ENCODE results near the gene FAF1. TPM values are rescaled to one million over a fixed set of nuclear protein-coding genes. Genes with fewer than 3 reads are reported as not detected.

The FAF1 gene
- total RNA-seq, 2 experiments from 2014 or later: 84.6 to 88.2 TPM

- no peak overlapping the region for H3K27ac Mint-ChIP-seq
- no peak for DNase-seq
- CTCF ChIA-PET: interaction anchor here (0.6 kb wide), 1 partner anchor 111 kb away, joined by 3 read pairs; no protein-coding TSS in a partner anchor
- H3K36me3 Mint-ChIP-seq (ENCODE audit: low read depth): peaks cover 45% of the 10 kb centered on the region
- peaks cover 8% of the 10 kb centered on the region for H3K4me1 Mint-ChIP-seq
- POLR2A ChIA-PET: interaction anchor here (0.6 kb wide), 1 partner anchor 538 kb away, joined by 5 read pairs; no protein-coding TSS in a partner anchor
- no peak overlapping the region for H3K4me3 Mint-ChIP-seq
- H3K27me3 Mint-ChIP-seq: no peaks in the 10 kb centered on the region
- H3K9me3 Mint-ChIP-seq: peaks cover 23% of the 10 kb centered on the region
These were observed 466.4 kb downstream of the FAF1 start for GRCh38 chr1:50493710-50494109.

- Mint-ChIP-seq H3K27ac (no peak overlapping the region), H3K4me3 (no peak overlapping the region), H3K27me3 (no peaks in the 10 kb centered on the region), H3K36me3 (ENCODE audit: low read depth) (peaks cover 40% of the 10 kb centered on the region), H3K9me3 (peaks cover 13% of the 10 kb centered on the region), H3K4me1 (peaks cover 8% of the 10 kb centered on the region)
- DNase-seq: no peak
- ChIA-PET POLR2A (no interaction called here), CTCF (no interaction called here)
These were observed 467.9 kb downstream of the FAF1 start for GRCh38 chr1:50492142-50492541.

- ChIA-PET POLR2A (no interaction called here), CTCF (interaction anchor here (0.6 to 1.4 kb wide), 2 partner anchors 16 to 223 kb away, joined by 3 read pairs; no protein-coding TSS in a partner anchor)
- H3K36me3 Mint-ChIP-seq (ENCODE audit: low read depth): peaks cover 37% of the 10 kb centered on the region
- H3K9me3 Mint-ChIP-seq: peaks cover 8% of the 10 kb centered on the region
- peaks cover 8% of the 10 kb centered on the region for H3K4me1 Mint-ChIP-seq
- no peak overlapping the region for H3K4me3 Mint-ChIP-seq
- DNase-seq: no peak
- H3K27ac Mint-ChIP-seq: no peak overlapping the region
- H3K27me3 Mint-ChIP-seq: no peaks in the 10 kb centered on the region
These were observed 468.9 kb downstream of the FAF1 start for GRCh38 chr1:50491142-50491541.

- peaks cover 8% of the 10 kb centered on the region for H3K9me3 Mint-ChIP-seq
- peaks cover 8% of the 10 kb centered on the region for H3K4me1 Mint-ChIP-seq
- no peak overlapping the region for H3K4me3 Mint-ChIP-seq
- H3K27me3 Mint-ChIP-seq: no peaks in the 10 kb centered on the region
- H3K27ac Mint-ChIP-seq: no peak overlapping the region
- POLR2A ChIA-PET: no interaction called here
- CTCF ChIA-PET: interaction anchor here (1.4 kb wide), 1 partner anchor 16 kb away, joined by 3 read pairs; no protein-coding TSS in a partner anchor
- H3K36me3 Mint-ChIP-seq (ENCODE audit: low read depth): peaks cover 37% of the 10 kb centered on the region
- no peak for DNase-seq
These were observed 469.4 kb downstream of the FAF1 start for GRCh38 chr1:50490640-50491039.

- Mint-ChIP-seq H3K36me3 (ENCODE audit: low read depth) (peaks cover 38% of the 10 kb centered on the region), H3K4me3 (no peak overlapping the region), H3K9me3 (peaks cover 8% of the 10 kb centered on the region), H3K27ac (no peak overlapping the region), H3K4me1 (peaks cover 8% of the 10 kb centered on the region), H3K27me3 (no peaks in the 10 kb centered on the region)
- DNase-seq: no peak
- ChIA-PET POLR2A (no interaction called here), CTCF (interaction anchor here (0.6 to 1.0 kb wide), 2 partner anchors 10 to 40 kb away, joined by 3 to 4 read pairs; no protein-coding TSS in a partner anchor)
These were observed 471.2 kb downstream of the FAF1 start for GRCh38 chr1:50488876-50489275.

- peaks cover 8% of the 10 kb centered on the region for H3K9me3 Mint-ChIP-seq
- CTCF ChIA-PET: interaction anchor here (0.6 to 1.0 kb wide), 2 partner anchors 10 to 39 kb away, joined by 3 to 4 read pairs; no protein-coding TSS in a partner anchor
- no peak for DNase-seq
- POLR2A ChIA-PET: no interaction called here
- H3K36me3 Mint-ChIP-seq (ENCODE audit: low read depth): peaks cover 38% of the 10 kb centered on the region
- H3K4me1 Mint-ChIP-seq: peaks cover 8% of the 10 kb centered on the region
- H3K4me3 Mint-ChIP-seq: no peak overlapping the region
- H3K27ac Mint-ChIP-seq: no peak overlapping the region
- no peaks in the 10 kb centered on the region for H3K27me3 Mint-ChIP-seq
These were observed 471.7 kb downstream of the FAF1 start for GRCh38 chr1:50488356-50488755.

- ChIA-PET POLR2A (no interaction called here), CTCF (interaction anchor here (1.0 kb wide), 1 partner anchor 11 kb away, joined by 3 read pairs; no protein-coding TSS in a partner anchor)
- H3K9me3 Mint-ChIP-seq: peaks cover 8% of the 10 kb centered on the region
- peaks cover 8% of the 10 kb centered on the region for H3K4me1 Mint-ChIP-seq
- H3K27ac Mint-ChIP-seq: no peak overlapping the region
- H3K36me3 Mint-ChIP-seq (ENCODE audit: low read depth): peaks cover 38% of the 10 kb centered on the region
- no peak overlapping the region for H3K4me3 Mint-ChIP-seq
- no peak for DNase-seq
- no peaks in the 10 kb centered on the region for H3K27me3 Mint-ChIP-seq
These were observed 472.3 kb downstream of the FAF1 start for GRCh38 chr1:50487725-50488124.

GRCh38 chr1:50481142-50481736 is 478.8 kb downstream of the FAF1 start:
- H3K4me3 Mint-ChIP-seq: no peak overlapping the region
- no peaks in the 10 kb centered on the region for H3K27me3 Mint-ChIP-seq
- ChIA-PET POLR2A (no interaction called here), CTCF (no interaction called here)
- H3K27ac Mint-ChIP-seq: no peak overlapping the region
- H3K36me3 Mint-ChIP-seq (ENCODE audit: low read depth): peaks cover 5% of the 10 kb centered on the region
- H3K9me3 Mint-ChIP-seq: peaks cover 3% of the 10 kb centered on the region
- no peaks in the 10 kb centered on the region for H3K4me1 Mint-ChIP-seq
- no peak for DNase-seq

- no peaks in the 10 kb centered on the region for H3K9me3 Mint-ChIP-seq
- no peak for DNase-seq
- POLR2A ChIA-PET: no interaction called here
- no peaks in the 10 kb centered on the region for H3K4me1 Mint-ChIP-seq
- no peak overlapping the region for H3K27ac Mint-ChIP-seq
- no peak overlapping the region for H3K4me3 Mint-ChIP-seq
- peaks cover 6% of the 10 kb centered on the region for H3K36me3 Mint-ChIP-seq (ENCODE audit: low read depth)
- CTCF ChIA-PET: no interaction called here
- no peaks in the 10 kb centered on the region for H3K27me3 Mint-ChIP-seq
These were observed 483.3 kb downstream of the FAF1 start for GRCh38 chr1:50476800-50477199.

- no peak for DNase-seq
- H3K27me3 Mint-ChIP-seq: no peaks in the 10 kb centered on the region
- no peak overlapping the region for H3K4me3 Mint-ChIP-seq
- POLR2A ChIA-PET: no interaction called here
- no peaks in the 10 kb centered on the region for H3K4me1 Mint-ChIP-seq
- H3K36me3 Mint-ChIP-seq (ENCODE audit: low read depth): peaks cover 6% of the 10 kb centered on the region
- H3K27ac Mint-ChIP-seq: no peak overlapping the region
- no peaks in the 10 kb centered on the region for H3K9me3 Mint-ChIP-seq
- CTCF ChIA-PET: interaction anchor here (0.6 to 0.8 kb wide), 2 partner anchors 16 to 101 kb away, joined by 3 read pairs; no protein-coding TSS in a partner anchor
These were observed 484.9 kb downstream of the FAF1 start for GRCh38 chr1:50474859-50475809.

GRCh38 chr1:50473513-50473912 is 486.6 kb downstream of the FAF1 start:
- CTCF ChIA-PET: interaction anchor here (1.0 kb wide), 1 partner anchor 611 kb away, joined by 3 read pairs; no protein-coding TSS in a partner anchor
- Mint-ChIP-seq H3K4me3 (no peak overlapping the region), H3K36me3 (ENCODE audit: low read depth) (peaks cover 12% of the 10 kb centered on the region), H3K4me1 (no peaks in the 10 kb centered on the region), H3K27ac (no peak overlapping the region), H3K9me3 (no peaks in the 10 kb centered on the region), H3K27me3 (no peaks in the 10 kb centered on the region)
- POLR2A ChIA-PET: no interaction called here
- no peak for DNase-seq

GRCh38 chr1:50471967-50472366 is 488.1 kb downstream of the FAF1 start:
- CTCF ChIA-PET: interaction anchor here (0.7 to 0.9 kb wide), 2 partner anchors 8 to 213 kb away, joined by 3 to 6 read pairs; no protein-coding TSS in a partner anchor
- no peak overlapping the region for H3K27ac Mint-ChIP-seq

GRCh38 chr1:50462964-50463363 is 497.1 kb downstream of the FAF1 start:
- no peaks in the 10 kb centered on the region for H3K4me1 Mint-ChIP-seq
- H3K27me3 Mint-ChIP-seq: no peaks in the 10 kb centered on the region
- H3K36me3 Mint-ChIP-seq (ENCODE audit: low read depth): no peaks in the 10 kb centered on the region
- no peak for DNase-seq
- H3K9me3 Mint-ChIP-seq: no peaks in the 10 kb centered on the region
- ChIA-PET CTCF (no interaction called here), POLR2A (no interaction called here)
- no peak overlapping the region for H3K4me3 Mint-ChIP-seq
- no peak overlapping the region for H3K27ac Mint-ChIP-seq

More at GRCh38 chr1:50471967-50472366, 488.1 kb downstream of the FAF1 start:
- Mint-ChIP-seq H3K4me3 (no peak overlapping the region), H3K27me3 (no peaks in the 10 kb centered on the region), H3K36me3 (ENCODE audit: low read depth) (peaks cover 12% of the 10 kb centered on the region), H3K4me1 (no peaks in the 10 kb centered on the region), H3K9me3 (no peaks in the 10 kb centered on the region)
- DNase-seq: no peak
- POLR2A ChIA-PET: no interaction called here
